Activated T-cell treated with anti-CD3 and anti-CD28 coated beads for 1 hour (primary cell): ENCODE measurements around the gene KRT81.
"Not testable (repeated sequence)": the region's sequence is repeated elsewhere in the genome, so short reads cannot be mapped to it uniquely, and the experiment has no call there.

ENCODE experiments used
- DNase-seq: peaks from one replicate; pipeline ENCODE4 v3.0.0-alpha.2; 2020; ENCODE audit warnings: low read depth

KRT81 gene

GRCh38 chr12:52296572-52297215 lies 5.4 kb upstream of the KRT81 start:
- DNase-seq = no peak

- no peak for DNase-seq
Measured at GRCh38 chr12:52295663-52296062, 4.3 kb upstream of the KRT81 start.

- no peak for DNase-seq
Measured at GRCh38 chr12:52294803-52295202, 3.5 kb upstream of the KRT81 start.

- no peak for DNase-seq
Measured at GRCh38 chr12:52293926-52294325, 2.6 kb upstream of the KRT81 start.

GRCh38 chr12:52290483-52291134 lies 725 bp downstream of the KRT81 start:
- DNase-seq = not testable (repeated sequence)

- DNase-seq = not testable (repeated sequence)
Measured at GRCh38 chr12:52287816-52288805, 3.2 kb downstream of the KRT81 start.

- DNase-seq = not testable (repeated sequence)
Measured at GRCh38 chr12:52286857-52287785, 4.2 kb downstream of the KRT81 start.

- no peak for DNase-seq
Measured at GRCh38 chr12:52285851-52286530, 5.3 kb downstream of the KRT81 start.

GRCh38 chr12:52285172-52285745 lies 6.1 kb downstream of the KRT81 start:
- no peak for DNase-seq

GRCh38 chr12:52284562-52285171 lies 6.7 kb downstream of the KRT81 start:
- no peak for DNase-seq

GRCh38 chr12:52280796-52281560 lies 10.4 kb downstream of the KRT81 start:
- DNase-seq = no peak

- no peak for DNase-seq
Measured at GRCh38 chr12:52280319-52280795, 11.0 kb downstream of the KRT81 start.

- no peak for DNase-seq
Measured at GRCh38 chr12:52279422-52280318, 11.7 kb downstream of the KRT81 start.

GRCh38 chr12:52278575-52279421 lies 12.5 kb downstream of the KRT81 start:
- peak; percentile 55 for DNase-seq

GRCh38 chr12:52277486-52278245 lies 13.7 kb downstream of the KRT81 start:
- DNase-seq = no peak

- DNase-seq = no peak
Measured at GRCh38 chr12:52275686-52276085, 15.6 kb downstream of the KRT81 start.
